Neutrophil (primary cell): Measurements from ENCODE around the gene MIER1.

Experiments used
- H3K27ac ChIP-seq: fragments of 200-600 bp; sonication (generic); 2 replicates; pipeline ENCODE4 v1.5.1; 2016; ENCODE audit warnings: mild to moderate bottlenecking, moderate library complexity
- H3K27me3 ChIP-seq: fragments of 200-600 bp; sonication (generic); 2 replicates; pipeline ENCODE4 v1.6.0; 2016; ENCODE audit warnings: mild to moderate bottlenecking
- H3K36me3 ChIP-seq: fragments of 200-600 bp; sonication (generic); 2 replicates; pipeline ENCODE4 v1.5.1; 2017
- H3K4me1 ChIP-seq, 2 experiments: fragments of 200-600 bp in 1 of 2; sonication (generic) in 1 of 2; 1 replicate in 1 of 2; 2 replicates in 1 of 2; pipeline versions ENCODE4 v1.5.1 to v1.6.1; 2013 to 2016; ENCODE audit warnings: low read depth in 1 of 2, low read length in 1 of 2, mild to moderate bottlenecking in 1 of 2, moderate library complexity in 1 of 2; ENCODE audit not compliant: control insufficient read depth in 1 of 2, insufficient read depth in 1 of 2
- H3K4me3 ChIP-seq, 2 experiments: fragments of 200-600 bp in 1 of 2; sonication (generic) in 1 of 2; 1 replicate in 1 of 2; 2 replicates in 1 of 2; pipeline ENCODE4 v1.5.1; 2013 to 2016; ENCODE audit warnings: low read depth in 1 of 2, low read length in 1 of 2, mild to moderate bottlenecking in 1 of 2, moderate library complexity in 1 of 2
- H3K9me3 ChIP-seq: fragments of 200-600 bp; sonication (generic); 2 replicates; pipeline ENCODE4 v1.5.1; 2016
- TF ChIP-seq, protein P1 (sequence below): fragments of 200-600 bp; sonication (generic); IDR thresholded peaks from 2 replicates; pipeline ENCODE4 v1.5.1; 2016; ENCODE audit warnings: antibody characterized with exemption

Gene MIER1

DNA sequence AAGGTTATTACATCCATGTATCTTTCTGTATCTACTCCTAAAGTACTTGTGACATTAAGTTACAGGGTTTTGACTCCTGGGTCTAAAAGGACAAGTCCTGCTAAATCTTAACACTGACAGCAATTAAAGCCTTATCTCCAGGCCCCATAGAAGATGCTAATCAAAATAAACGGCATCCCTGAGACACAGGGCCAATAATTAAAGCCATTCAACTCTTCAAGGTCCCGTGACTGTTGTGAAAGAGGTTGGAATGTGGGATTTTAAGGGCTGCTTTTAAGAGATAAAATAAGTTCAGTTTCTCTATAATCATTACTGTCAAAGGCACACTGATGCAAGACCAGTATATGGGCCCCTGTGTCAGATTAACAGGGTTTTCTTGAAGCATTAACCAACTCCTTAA, 8.5 kb upstream of the MIER1 start:
- Histone ChIP-seq H3K36me3 (no peaks in the 10 kb centered on the region), H3K4me1 (no peaks in the 10 kb centered on the region), H3K4me3 (no peak overlapping the region), H3K9me3 (no peaks in the 10 kb centered on the region), H3K27ac (no peak overlapping the region), H3K27me3 (no peaks in the 10 kb centered on the region)
- TF ChIP-seq, protein P1, sequence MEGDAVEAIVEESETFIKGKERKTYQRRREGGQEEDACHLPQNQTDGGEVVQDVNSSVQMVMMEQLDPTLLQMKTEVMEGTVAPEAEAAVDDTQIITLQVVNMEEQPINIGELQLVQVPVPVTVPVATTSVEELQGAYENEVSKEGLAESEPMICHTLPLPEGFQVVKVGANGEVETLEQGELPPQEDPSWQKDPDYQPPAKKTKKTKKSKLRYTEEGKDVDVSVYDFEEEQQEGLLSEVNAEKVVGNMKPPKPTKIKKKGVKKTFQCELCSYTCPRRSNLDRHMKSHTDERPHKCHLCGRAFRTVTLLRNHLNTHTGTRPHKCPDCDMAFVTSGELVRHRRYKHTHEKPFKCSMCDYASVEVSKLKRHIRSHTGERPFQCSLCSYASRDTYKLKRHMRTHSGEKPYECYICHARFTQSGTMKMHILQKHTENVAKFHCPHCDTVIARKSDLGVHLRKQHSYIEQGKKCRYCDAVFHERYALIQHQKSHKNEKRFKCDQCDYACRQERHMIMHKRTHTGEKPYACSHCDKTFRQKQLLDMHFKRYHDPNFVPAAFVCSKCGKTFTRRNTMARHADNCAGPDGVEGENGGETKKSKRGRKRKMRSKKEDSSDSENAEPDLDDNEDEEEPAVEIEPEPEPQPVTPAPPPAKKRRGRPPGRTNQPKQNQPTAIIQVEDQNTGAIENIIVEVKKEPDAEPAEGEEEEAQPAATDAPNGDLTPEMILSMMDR: no peak

DNA sequence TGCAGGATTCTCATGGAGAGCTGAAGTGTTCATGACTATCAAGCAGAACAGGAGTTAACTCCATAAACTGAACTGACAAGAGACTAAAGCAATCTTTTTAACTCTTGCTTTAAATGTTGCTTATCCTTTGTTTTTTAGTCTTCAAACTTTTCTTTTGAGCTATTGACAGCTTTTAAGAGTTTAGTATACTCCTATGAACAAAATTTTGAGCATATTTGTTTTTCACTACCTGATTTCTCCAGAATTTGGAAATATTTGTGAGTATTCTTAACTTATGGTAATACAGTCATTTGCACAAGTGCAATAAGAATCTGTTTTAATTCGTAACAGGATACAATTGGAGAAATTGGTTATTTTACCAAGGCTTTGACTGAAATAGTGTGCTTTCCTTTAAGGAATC, 7.3 kb upstream of the MIER1 start:
- no peaks in the 10 kb centered on the region for H3K36me3 ChIP-seq
- no peaks in the 10 kb centered on the region for H3K4me1 ChIP-seq

DNA sequence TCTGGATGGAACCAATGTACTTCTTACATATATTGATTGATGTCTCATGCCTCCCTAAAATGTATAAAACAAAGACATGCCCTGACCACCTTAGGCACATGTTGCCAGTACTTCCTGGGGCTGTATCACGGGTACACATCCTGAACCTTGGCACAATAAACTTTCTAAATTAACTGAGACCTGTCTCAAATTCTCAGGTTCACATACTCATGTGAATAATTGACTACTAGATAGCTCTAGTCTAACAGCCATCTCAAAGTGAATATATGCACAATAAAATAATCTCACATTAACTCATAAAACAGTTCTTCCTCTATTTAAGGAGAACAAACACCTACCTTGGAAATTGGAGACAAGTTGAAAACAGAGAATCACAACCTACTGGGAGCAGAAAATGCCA, 5.7 kb upstream of the MIER1 start:
- H3K27ac ChIP-seq: no peak overlapping the region
- TF ChIP-seq, protein P1: no peak
- no peaks in the 10 kb centered on the region for H3K27me3 ChIP-seq
- no peaks in the 10 kb centered on the region for H3K9me3 ChIP-seq
- H3K36me3 ChIP-seq: no peaks in the 10 kb centered on the region
- H3K4me3 ChIP-seq: no peak overlapping the region
- H3K4me1 ChIP-seq: peaks cover 5 to 6% of the 10 kb centered on the region in 2 experiments

More for the DNA sequence above, 7.3 kb upstream of the MIER1 start:
- Histone ChIP-seq H3K4me3 (no peak overlapping the region), H3K9me3 (no peaks in the 10 kb centered on the region), H3K27ac (no peak overlapping the region), H3K27me3 (no peaks in the 10 kb centered on the region)
- TF ChIP-seq, protein P1: no peak

DNA sequence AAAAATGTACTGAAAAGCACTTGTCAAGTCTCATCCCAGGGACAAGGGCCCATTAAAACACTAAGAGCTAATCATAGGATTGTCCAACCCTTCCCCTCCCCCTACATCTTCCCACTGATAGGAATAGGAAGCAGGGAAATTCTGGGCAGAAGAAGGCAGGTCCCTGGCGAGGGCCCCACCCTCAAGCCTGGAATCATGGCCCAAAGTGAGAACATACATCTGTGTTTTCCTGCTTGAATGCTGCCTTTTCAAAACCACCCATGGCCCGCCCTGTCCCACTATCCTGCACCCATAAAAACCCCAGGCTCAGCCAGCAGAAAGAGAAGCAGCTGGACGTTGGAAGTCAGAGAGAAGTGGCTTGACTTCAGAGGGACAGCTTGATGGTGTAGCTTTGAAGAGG, 5.0 kb upstream of the MIER1 start:
- H3K27ac ChIP-seq: no peak overlapping the region
- TF ChIP-seq, protein P1: no peak

DNA sequence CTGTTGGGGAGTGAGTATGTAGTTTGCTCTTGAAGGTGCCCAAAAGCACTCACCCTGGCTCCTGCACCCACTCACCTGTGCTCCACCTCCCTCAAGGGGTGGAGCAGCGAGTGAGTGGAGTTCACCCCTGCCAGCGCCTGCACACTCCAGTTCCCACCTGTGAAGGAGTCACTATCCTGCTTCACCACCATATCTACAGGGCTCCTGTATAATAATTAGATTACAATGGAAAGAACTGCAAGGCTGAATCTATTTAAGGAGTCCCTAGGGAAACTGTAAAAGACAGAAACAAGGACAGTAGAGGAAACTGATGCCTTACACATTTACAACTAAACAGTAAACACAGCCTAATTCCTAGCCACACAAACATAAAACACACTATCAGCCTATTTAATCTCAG, 4.2 kb upstream of the MIER1 start:
- Histone ChIP-seq H3K27me3 (no peaks in the 10 kb centered on the region), H3K9me3 (no peaks in the 10 kb centered on the region), H3K36me3 (no peaks in the 10 kb centered on the region), H3K27ac (no peak overlapping the region), H3K4me1 (peaks cover 14% of the 10 kb centered on the region in 2 experiments), H3K4me3 (no peak overlapping the region)
- TF ChIP-seq, protein P1: no peak

More for the DNA sequence above, 5.0 kb upstream of the MIER1 start:
- Histone ChIP-seq H3K36me3 (no peaks in the 10 kb centered on the region), H3K4me3 (no peak overlapping the region), H3K4me1 (peaks cover 11 to 13% of the 10 kb centered on the region in 2 experiments), H3K27me3 (no peaks in the 10 kb centered on the region), H3K9me3 (no peaks in the 10 kb centered on the region)

DNA sequence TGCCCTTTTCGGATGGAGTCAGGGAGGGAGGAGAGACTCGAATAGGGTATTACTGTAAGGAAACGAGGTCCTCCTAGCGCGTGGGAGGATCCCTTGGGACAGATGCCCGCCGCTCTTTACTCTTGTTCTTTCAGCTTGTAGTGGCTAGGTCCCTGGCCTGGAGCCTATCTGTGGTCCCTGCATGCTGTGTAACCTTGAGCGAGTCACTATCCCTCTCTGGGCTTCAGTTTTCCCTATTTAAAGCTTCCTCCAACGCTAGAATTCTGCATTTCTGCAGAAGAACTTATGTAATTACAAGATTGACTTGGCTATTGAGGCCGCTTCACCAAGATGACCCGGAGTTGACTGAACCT, 744 bp downstream of the MIER1 start:
- peak overlapping the region; percentile 83 to 96 for H3K4me3 ChIP-seq
- H3K9me3 ChIP-seq: no peaks in the 10 kb centered on the region
- TF ChIP-seq, protein P1: no peak
- no peaks in the 10 kb centered on the region for H3K36me3 ChIP-seq
- H3K4me1 ChIP-seq: peaks cover 45 to 48% of the 10 kb centered on the region in 2 experiments
- H3K27ac ChIP-seq: peak overlapping the region; percentile 96
- H3K27me3 ChIP-seq: no peaks in the 10 kb centered on the region
